A673 (cell line): Measurements from ENCODE around the gene CDC25C. TPM values are rescaled to one million over a fixed set of nuclear protein-coding genes. Genes with fewer than 3 reads are reported as not detected.

Source experiments
- BruUV-seq: library from RNA; stranded (reverse); fragments of 400-500 nt; replicated peaks from 2 replicates; lab custom pipeline; 2021; lab: Mats Ljungman, UMichigan
- CTCF ChIA-PET: fragments of 300-600 bp; sonication (Branson Sonifier 250); formaldehyde crosslinking; loops from one replicate; lab custom pipeline; 2022; ENCODE audit warnings: antibody characterized with exemption; lab: Charles Lee
- POLR2A ChIA-PET: fragments of 300-600 bp; sonication (Branson Sonifier 250); formaldehyde crosslinking; loops from one replicate; lab custom pipeline; 2022; ENCODE audit warnings: antibody characterized with exemption; ENCODE audit not compliant: low non-redundant PET; lab: Charles Lee
- DNase-seq: peaks from one replicate; pipeline ENCODE4 v3.0.0-alpha.2; 2015; ENCODE audit warnings: low spot score
- H3K27ac ChIP-seq: fragments of 200-600 bp; sonication (generic); 2 replicates; pipeline ENCODE4 v1.5.1; 2016; ENCODE audit warnings: mixed run types, low read depth, mild to moderate bottlenecking, mixed read lengths, antibody characterized with exemption, low read length; ENCODE audit not compliant: poor library complexity, severe bottlenecking
- H3K27me3 ChIP-seq: fragments of 200-600 bp; sonication (generic); replicated peaks from 2 replicates; pipeline ENCODE4 v1.6.1; 2017; ENCODE audit warnings: mixed run types, low read depth, mild to moderate bottlenecking, mixed read lengths, antibody characterized with exemption, low read length; ENCODE audit not compliant: insufficient read depth, poor library complexity
- H3K36me3 ChIP-seq: fragments of 200-600 bp; sonication (generic); 2 replicates; pipeline ENCODE4 v1.6.1; 2016; ENCODE audit warnings: mixed run types, mild to moderate bottlenecking, mixed read lengths, antibody characterized with exemption, low read length; ENCODE audit not compliant: insufficient read depth, poor library complexity, severe bottlenecking
- H3K4me1 ChIP-seq: fragments of 200-600 bp; sonication (generic); 2 replicates; pipeline ENCODE4 v1.6.1; 2017; ENCODE audit warnings: mixed run types, mild to moderate bottlenecking, mixed read lengths, antibody characterized with exemption, low read length; ENCODE audit not compliant: insufficient read depth, poor library complexity, severe bottlenecking
- H3K4me3 ChIP-seq: fragments of 200-600 bp; sonication (generic); 2 replicates; pipeline ENCODE4 v1.5.1; 2016; ENCODE audit warnings: low read depth, mixed run types, mild to moderate bottlenecking, mixed read lengths, low read length; ENCODE audit not compliant: poor library complexity, severe bottlenecking
- H3K9me3 ChIP-seq: fragments of 200-600 bp; sonication (generic); 2 replicates; pipeline ENCODE4 v1.6.1; 2016; ENCODE audit warnings: mixed run types, low read depth, mild to moderate bottlenecking, mixed read lengths, antibody characterized with exemption, low read length; ENCODE audit not compliant: poor library complexity, severe bottlenecking
- CTCF ChIP-seq: fragments of 300-800, 200-600 bp; sonication (generic); conservative IDR thresholded peaks from 2 replicates; pipeline ENCODE4 v1.5.1; 2017; ENCODE audit warnings: low read depth, mild to moderate bottlenecking, antibody characterized with exemption, low read length, moderate library complexity, mixed read lengths
- EZH2 ChIP-seq: fragments of 200-600 bp; sonication (generic); IDR thresholded peaks from 2 replicates; pipeline ENCODE4 v1.6.1; 2017; ENCODE audit warnings: borderline replicate concordance, low read depth, mild to moderate bottlenecking, mixed read lengths, antibody characterized with exemption, low read length; ENCODE audit not compliant: poor library complexity, severe bottlenecking
- intact Hi-C: fragments of 100-400 bp; cut with micrococcal nuclease; formaldehyde crosslinking; loops from one replicate; pipeline ENCODE4 v1.10.0; 2022; ENCODE audit not compliant: unreplicated experiment
- total RNA-seq: library from RNA; stranded (reverse); gene quantifications from 2 replicates; pipeline ENCODE4 v1.2.3, GENCODE V29; 2021

Gene CDC25C
- total RNA-seq, 1 experiment from 2014 or later: 22.3 TPM

DNA sequence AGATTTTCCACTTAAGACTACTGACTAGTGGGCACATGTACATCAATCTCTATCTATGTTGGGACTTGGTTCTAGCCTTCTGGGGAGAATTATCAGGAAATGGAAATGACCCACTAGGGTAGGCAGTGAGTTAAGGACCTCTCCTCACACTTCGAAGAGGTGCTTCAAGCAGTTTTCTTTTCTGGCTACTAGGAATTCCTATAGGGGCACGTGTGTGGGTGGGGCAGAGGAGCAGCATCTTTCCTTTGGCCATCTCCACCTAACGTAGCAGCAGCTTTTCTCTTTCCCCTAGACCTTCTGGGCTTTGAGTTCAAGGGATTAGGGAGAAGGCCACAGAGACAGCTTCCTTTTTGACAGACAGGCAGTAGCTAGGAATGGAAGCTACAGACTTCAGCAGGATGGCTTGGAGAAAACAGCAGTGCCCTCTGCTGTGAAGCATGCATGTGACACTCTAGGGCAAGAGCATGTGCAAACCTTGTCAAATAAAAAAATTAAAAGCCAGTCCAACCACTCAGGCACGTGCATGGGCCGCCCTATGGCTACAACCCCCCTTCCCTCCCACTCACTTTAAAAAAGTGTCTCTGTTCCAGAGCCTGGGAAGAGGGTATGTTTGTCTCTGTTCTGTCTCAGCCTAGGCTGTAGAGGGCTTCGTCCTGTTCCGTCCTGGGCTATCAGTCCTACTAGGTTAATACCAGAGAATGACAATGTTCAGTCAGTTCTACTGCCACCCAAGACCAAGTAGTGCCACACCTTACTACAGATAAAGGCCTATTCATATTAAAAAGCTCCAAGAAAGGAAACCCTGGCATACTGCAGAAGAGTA, 48.5 kb downstream of the CDC25C start:
- BruUV-seq: no TSS peak
- peak; percentile 57 for DNase-seq

GRCh38 chr5:138280915-138281314, 50.7 kb downstream of the CDC25C start:
- intact Hi-C loops: loop anchor here (10.0 kb wide), 1 partner anchor 96 kb away; no protein-coding TSS in a partner anchor
- Histone ChIP-seq H3K4me3 (no peak overlapping the region), H3K36me3 (peaks cover 6% of the 10 kb centered on the region), H3K9me3 (no peaks in the 10 kb centered on the region), H3K27ac (no peak overlapping the region), H3K4me1 (peaks cover 1% of the 10 kb centered on the region), H3K27me3 (no peaks in the 10 kb centered on the region)
- BruUV-seq: no TSS peak
- DNase-seq: no peak
- ChIA-PET CTCF (no interaction called here), POLR2A (no interaction called here)
- TF ChIP-seq EZH2: no peak
- no peak for TF ChIP-seq CTCF

More for the DNA sequence above, 48.5 kb downstream of the CDC25C start:
- no peaks in the 10 kb centered on the region for H3K27me3 ChIP-seq
- POLR2A ChIA-PET: no interaction called here
- H3K9me3 ChIP-seq: no peaks in the 10 kb centered on the region
- intact Hi-C loops: loop anchor here (2.0 to 10.0 kb wide), 2 partner anchors 50 to 98 kb away; no protein-coding TSS in a partner anchor
- no peak overlapping the region for H3K27ac ChIP-seq
- peaks cover 22% of the 10 kb centered on the region for H3K36me3 ChIP-seq
- no peak overlapping the region for H3K4me3 ChIP-seq
- CTCF ChIA-PET: interaction anchor here (0.6 kb wide), 1 partner anchor 62 kb away, joined by 3 read pairs; no protein-coding TSS in a partner anchor
- no peaks in the 10 kb centered on the region for H3K4me1 ChIP-seq
- TF ChIP-seq CTCF: peak; percentile 60
- no peak for TF ChIP-seq EZH2

DNA sequence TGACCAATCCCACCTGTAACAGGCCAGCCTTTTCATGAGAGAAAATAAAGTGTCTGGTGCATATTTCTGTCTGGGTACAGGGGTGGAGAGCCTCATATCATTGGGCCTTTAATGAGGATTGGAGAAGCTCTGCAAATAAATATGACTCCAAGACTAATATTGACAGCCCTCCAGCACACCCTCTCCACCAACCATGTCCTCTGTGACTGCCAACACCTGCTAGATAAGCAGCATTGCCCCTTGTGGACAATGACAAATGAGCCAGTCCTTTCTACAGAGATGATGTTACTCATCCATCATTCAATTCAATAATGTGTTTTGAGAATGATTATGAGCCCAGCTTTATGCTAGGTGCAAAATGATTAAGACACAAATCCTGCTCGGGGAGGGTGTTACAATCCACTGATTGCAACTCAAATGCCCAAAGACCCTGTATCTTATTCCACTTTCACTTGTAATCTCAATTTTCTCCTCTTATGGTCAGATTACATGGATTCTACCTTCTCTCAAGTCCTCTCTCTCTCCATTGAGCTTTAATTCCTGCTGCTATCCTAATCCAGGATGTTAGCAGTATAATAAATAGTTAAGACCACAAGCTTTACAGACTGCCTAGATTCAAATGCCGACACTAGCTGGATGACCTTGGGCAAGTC, 55.1 kb downstream of the CDC25C start:
- CTCF ChIA-PET: no interaction called here
- DNase-seq: no peak
- H3K27ac ChIP-seq: no peak overlapping the region
- intact Hi-C loops: loop anchor here (5.0 kb wide), 1 partner anchor 54 kb away; no protein-coding TSS in a partner anchor
- H3K9me3 ChIP-seq: no peaks in the 10 kb centered on the region
- no peaks in the 10 kb centered on the region for H3K27me3 ChIP-seq
- H3K4me1 ChIP-seq: peaks cover 16% of the 10 kb centered on the region
- BruUV-seq: no TSS peak
- TF ChIP-seq CTCF (no peak), EZH2 (no peak)
- POLR2A ChIA-PET: no interaction called here
- no peak overlapping the region for H3K4me3 ChIP-seq
- no peaks in the 10 kb centered on the region for H3K36me3 ChIP-seq
